ENCODE data around the gene SLCO1A2.

DNA sequence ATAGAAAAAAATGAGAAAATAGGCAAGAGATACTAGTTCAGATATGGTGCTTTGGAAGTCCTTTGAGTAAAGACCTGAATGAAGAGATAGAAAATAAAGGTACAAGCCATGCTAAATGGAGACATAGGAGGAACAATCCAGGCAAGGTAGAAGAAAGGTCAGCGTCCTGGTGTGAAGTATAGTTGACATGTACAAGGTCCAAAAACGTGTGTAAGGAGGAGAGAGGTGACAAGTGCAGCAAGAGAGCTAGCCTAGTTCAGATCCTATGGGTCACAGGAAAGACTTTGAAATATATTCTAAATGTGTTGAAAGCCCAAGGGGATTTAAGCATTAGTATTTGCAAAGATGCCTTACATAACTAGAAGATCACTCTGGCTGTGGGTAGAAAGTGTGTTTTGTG, 115.5 kb downstream of the SLCO1A2 start:
- TF ChIP-seq, protein P1, sequence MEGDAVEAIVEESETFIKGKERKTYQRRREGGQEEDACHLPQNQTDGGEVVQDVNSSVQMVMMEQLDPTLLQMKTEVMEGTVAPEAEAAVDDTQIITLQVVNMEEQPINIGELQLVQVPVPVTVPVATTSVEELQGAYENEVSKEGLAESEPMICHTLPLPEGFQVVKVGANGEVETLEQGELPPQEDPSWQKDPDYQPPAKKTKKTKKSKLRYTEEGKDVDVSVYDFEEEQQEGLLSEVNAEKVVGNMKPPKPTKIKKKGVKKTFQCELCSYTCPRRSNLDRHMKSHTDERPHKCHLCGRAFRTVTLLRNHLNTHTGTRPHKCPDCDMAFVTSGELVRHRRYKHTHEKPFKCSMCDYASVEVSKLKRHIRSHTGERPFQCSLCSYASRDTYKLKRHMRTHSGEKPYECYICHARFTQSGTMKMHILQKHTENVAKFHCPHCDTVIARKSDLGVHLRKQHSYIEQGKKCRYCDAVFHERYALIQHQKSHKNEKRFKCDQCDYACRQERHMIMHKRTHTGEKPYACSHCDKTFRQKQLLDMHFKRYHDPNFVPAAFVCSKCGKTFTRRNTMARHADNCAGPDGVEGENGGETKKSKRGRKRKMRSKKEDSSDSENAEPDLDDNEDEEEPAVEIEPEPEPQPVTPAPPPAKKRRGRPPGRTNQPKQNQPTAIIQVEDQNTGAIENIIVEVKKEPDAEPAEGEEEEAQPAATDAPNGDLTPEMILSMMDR (conservative IDR thresholded peaks at IDR 0.05; ENCODE audit: low read length) = no peak
- no peak for TF ChIP-seq EZH2phosphoT487 (IDR thresholded peaks at IDR 0.05; ENCODE audit: borderline replicate concordance)

All from Loucy (cell line).